Activated T-cell treated with anti-CD3 and anti-CD28 coated beads for 4 hours (primary cell): Measurements from ENCODE around the gene GRIA3.

Experiments used
- DNase-seq: peaks from one replicate; pipeline ENCODE4 v3.0.0-alpha.2; 2020

The GRIA3 gene

DNA sequence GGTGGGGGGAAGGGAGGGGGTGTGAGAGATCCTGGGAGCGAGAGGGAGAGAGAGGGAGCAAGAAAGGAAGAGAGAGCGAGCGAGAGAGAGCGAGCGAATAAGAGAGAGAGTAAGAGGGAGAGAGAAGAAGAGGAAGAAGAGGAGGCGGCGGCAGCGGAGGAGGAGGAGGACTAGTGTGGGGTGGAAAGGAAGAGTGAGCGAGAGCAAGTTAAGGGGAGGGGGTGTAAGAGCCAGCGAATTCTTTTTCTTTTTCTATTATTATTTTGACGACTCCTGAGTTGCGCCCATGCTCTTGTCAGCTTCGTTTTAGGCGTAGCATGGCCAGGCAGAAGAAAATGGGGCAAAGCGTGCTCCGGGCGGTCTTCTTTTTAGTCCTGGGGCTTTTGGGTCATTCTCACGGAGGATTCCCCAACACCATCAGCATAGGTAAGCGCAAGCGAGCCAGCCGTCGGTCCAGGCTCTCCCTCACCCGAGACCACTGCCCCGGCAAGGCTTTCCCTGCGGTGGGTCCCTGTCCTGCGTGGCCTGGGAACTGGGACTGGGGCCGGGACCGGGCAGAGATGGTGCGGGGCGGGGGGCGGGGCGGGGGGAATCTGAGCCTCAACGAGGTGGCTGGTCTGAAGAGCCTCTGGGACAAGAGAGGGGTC is at the start of gene GRIA3:
GRIA3 (plus strand) TSS at position 60 of the 647 bp plus-strand sequence; CDS start at position 318, 258 bp downstream.
- no peak for DNase-seq

DNA sequence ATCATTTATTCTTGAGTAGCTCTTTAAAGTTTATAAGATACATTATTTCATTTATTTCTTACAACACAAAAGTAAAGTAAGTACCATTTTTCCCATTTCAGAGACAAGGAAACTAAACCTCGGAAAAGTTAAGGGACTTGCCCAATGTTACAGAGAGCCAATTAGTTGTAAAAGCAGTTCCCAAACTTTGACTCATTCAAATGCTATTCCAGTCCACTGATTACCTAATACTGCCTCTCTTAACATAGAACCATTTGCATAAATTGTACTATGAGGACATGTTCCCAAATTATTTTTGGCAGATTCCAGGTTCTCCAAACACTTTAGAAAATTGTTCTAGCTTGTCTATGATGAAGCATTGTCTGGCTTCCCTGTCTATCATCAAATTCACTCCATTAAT is 45.6 kb upstream of the GRIA3 start:
- DNase-seq: no peak

DNA sequence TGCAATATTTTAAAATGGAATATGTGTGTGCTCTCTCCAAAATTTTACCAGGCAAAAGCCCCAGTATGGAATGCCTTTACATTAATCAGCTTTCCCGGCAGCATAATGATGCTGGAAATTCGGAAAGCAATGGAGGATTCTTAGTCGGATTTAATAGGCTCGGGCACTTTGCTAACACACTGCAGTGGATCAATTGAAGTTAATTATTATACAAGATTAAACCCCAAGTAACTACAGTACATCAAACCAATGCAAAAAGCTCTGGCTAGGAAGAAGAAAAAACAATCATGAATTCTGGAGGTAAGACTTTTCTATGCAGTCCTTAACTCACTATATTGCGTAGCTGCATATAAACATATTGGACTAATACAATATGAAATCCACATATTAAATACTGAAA is 43.6 kb upstream of the GRIA3 start:
- DNase-seq: no peak

DNA sequence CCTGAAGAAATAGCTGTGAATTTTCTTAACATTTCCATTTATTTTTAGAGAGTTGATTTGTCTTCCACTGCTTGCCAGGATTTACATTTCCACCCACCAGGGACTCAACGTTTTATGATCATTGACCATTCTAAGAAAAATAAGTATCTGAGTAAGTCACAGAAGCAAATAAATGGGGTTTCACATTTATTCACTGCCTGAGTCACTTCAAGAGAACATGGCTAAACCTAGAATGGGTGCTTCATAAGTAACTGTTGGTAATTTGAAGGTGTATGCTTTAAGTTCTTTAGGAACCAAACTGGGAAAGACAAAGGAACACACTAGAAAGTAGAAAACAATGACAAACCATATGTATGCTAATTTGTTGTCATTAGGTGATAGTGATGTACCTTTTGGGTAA is 43.2 kb upstream of the GRIA3 start:
- DNase-seq: no peak

DNA sequence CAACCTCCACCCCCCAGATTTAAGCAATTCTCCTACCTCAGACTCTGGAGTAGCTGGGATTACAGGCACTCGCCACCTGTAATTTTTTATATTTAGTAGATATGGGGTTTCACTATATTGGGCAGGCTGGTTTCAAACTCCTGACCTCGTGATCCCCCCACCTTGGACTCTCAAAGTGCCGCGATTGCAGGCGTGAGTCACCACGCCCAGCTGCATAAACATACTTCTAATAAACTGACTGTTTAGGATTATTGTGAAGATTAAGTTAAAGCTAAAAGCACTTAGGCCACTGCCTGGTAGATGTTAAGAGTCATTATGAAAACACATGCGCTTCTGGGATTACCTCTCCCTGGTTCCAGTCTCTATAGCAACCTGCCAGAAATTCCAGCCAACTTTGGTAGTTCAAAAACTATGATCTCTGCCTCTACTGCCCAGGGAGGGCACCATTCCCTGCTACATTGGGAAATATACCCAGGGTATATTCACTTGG is 30.2 kb upstream of the GRIA3 start:
- DNase-seq: no peak

DNA sequence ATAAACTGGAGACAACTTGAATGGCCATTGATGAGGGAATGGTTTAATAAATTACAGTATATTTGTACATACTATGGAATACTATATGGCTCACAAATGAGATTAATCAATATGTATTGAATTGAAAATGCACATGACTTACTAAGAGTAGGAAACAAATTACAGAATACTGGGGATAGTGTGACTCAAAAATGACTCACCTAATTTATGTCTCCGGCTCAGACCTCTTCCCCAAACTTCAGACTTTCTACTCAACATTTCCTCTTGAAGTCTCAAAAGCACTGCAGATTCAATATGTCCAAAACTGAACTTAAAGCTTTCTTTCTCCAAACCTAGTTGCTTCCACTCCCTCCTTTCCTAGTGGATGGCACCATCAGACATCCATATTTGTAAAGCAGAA is 28.8 kb upstream of the GRIA3 start:
- no peak for DNase-seq

DNA sequence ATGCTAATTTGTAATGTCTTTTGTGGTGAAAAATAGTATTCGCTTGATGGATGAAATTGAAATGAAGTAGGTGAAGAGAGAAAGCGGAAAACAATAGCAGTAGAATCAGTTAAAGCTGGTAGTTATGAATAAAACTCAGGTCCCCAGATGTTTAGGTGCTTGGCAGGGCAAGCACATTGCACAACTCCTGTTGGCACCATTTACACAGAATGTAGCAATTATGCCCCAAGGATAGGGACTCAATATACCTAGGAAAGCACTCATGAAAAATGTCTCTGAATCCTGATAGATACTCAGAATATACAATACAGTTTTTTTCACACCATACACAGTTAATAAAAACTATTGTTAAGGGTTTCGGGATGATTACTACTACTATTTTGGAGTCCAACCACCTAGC is 26.5 kb upstream of the GRIA3 start:
- no peak for DNase-seq

DNA sequence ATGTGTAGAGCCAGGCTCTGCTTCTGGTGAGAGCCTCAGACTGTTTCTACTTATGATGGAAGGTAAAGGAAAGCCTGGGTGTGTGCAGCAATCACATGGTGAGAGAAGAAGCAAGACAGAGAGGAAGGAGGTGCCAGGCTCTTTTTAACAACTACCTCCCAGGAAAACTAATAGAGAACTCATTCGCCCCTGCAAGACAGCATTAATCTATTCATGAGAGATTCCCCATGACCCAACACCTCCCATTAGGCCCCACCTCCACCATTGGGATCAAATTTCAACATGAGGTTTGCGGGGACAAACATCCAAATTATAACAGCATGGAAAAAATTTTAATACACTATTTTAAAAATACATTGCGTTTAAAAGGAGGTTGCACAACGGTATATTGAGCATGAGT is 24.7 kb upstream of the GRIA3 start:
- DNase-seq: no peak

DNA sequence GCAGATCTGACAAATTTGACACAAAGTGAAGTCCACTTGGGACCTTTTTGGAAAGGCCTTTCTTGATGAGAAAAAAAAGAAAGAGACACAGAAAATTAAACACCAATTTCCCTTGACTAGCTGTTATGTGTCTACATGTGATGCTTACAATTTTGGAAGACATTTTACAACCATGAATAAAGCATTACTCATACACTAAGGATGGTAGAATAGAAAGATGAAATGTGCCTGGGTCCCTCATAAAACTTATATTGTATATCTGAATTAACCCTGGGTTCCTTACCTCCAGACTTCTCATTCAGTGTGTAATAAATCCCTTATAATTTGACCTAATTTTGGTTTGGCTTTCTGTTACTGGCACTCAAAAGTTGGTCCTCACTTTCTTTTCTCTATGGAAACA is 16.5 kb upstream of the GRIA3 start:
- DNase-seq: no peak

DNA sequence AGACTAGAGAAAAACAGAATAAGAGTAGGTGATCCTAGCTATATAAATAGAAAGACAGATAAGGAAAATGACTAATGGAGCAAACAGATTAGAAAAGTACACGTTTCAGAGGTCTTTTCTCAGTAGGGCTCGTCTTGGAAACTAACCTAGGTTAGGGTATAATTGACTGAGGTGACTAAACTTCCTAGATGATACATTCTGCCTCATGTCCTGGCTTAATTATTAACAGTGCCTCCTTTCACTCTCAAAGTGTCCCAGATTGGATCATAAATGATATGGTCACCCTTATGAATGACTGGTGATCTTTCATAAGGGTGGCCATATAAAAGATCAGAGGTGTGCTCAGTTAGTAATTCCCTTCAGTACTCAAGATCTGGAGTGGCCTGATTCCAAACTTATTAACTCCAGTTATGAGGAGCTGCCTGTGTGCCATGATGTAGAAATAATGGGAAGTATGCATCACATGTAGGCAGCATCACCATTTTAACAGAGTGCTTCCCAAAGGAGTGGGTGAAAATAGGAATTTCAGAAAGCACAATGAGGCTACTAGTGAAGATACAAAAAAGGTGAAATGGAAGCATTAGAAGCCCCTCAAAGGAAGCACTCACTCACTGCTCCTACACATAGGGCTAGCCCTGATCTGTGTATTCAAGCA is 14.7 kb upstream of the GRIA3 start:
- no peak for DNase-seq

DNA sequence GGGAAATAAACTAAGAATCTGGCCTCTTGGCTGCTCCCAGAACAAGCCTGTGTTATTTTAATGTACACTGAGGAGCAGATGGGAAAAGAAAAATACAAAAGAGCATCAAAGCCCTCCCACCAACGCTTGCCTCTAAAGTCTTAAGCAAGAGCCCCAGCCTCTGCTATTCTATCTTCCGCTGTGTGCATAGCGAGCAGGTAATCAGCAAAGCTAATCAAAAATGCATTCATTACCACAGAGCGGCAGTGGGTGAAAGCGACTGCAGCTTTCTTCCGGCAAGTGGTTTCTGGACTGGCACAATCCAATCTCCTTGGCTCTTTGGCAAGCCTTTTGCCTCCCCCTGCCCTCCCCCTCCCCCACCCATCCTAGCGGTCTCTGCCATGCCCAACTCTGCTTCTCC is 13.5 kb upstream of the GRIA3 start:
- DNase-seq: no peak

DNA sequence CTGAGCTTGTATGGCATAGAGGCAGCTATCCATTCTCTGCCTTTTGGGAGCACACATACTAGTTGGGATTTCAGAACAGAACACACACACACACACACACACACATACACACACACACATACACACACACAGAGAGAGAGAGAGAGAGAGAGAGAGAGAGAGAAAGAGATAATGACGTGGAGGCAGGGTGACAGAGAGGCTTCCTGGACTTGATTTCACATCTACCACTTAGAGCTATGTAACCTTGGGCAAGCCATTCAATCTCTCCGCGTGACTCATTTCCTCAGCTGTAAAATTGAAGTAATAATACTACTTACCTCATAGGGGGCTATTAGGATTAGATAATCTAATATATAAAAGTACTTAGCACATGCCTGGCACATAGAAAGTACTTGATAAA is 12.3 kb upstream of the GRIA3 start:
- DNase-seq: no peak

DNA sequence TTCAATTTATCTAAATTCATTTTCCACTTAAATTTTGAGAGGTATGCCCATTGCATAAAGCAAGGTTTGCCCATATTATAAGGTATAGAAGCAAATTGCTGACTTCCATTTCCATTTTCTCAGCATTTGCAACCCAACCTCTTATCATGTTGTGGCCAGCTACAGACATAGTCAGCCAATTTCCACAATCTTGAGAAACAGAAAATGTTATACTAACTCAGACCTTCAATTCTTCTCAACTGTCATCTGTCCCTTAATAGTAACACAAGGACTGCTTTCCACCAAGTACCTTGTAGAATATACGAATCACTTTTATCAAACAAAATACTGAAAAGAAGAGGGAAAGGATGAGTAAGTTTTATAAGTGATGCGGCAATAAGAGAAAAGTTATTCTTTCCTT is 11.2 kb upstream of the GRIA3 start:
- DNase-seq: no peak

DNA sequence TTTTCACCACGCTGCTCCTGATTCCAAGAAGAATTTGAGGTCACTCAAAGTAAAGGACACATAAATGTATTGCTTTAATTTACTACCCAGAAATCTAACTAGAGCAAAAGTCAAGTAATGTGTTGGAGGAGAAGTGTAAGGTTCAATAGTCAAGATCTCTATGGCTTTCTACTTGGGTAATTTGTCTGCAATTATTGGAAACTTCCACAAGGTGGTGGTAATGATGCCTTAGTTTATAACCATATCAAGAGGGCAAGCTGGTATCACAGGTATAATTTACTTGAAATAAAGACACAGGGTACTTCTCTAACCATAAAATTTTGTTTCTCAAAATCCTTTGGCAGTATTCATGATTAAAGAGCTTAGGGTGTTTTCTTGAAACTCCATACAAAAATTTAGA is 10.2 kb upstream of the GRIA3 start:
- DNase-seq: no peak

DNA sequence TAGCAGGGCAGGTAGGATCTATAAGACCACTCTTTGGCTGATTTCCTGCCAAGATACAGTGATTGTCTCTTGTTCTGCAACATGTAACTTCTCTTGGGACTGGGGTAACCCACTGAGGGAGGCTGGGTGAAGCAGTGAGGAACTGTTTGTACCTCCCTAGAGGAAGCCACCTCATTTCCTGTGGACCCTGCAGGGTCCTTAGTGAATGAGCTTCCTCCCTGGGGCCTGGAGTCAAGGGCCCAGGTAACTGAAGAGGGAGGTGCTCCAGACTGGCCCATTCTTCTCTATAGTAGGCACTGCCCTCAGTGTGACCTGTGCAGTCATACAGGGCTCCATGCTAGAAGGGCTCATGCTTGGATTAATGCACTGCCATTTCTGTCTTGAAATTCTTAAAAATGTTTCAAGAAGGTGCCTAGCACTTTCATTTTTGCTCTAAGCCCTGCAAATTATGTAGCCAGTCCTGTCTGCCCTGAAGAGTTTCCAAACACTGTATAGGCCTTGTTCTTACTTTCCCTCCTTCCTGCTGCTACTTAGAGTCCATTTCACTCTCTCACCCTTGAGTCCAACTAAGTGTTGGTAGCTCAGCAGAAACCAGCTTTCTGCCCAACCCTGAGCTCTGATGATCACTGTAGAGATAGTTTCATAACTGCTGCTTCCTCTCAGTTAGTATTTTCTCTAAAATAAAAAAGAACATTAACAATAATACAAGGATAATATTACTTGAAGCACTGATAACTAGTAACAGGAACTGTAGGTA is 8.5 kb upstream of the GRIA3 start:
- DNase-seq: no peak

DNA sequence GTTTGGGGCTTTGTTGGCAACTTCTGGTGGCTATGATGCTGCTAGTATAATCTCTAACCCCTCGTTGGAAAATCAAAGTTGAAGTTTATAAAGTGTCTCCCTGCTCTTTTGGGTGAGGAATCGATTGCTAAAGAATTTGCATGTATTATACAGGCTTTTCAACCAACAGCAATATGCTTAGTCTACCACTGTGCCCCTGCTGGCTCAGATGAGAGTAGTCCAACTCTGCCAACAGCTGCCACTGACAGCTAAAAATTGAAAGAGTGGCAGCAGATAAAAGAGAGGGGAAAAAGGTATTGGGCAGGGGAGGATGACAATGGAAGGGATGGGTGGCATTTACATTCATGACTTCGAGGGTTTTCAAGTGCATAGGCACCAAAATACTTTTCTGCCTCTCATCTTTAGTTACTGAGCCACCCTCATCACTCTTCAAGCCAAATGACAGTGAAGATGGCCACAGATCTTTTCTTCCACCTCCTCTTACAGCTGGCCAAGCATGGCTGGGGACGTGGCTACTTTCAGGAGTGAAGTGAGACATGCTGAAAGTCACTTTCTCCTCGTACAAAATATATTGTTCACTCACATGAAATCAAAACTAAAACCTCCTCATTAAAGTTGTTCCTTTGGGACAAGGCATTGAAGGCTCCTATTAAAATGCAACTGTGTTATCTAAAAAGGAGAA is 2.7 kb upstream of the GRIA3 start:
- no peak for DNase-seq

DNA sequence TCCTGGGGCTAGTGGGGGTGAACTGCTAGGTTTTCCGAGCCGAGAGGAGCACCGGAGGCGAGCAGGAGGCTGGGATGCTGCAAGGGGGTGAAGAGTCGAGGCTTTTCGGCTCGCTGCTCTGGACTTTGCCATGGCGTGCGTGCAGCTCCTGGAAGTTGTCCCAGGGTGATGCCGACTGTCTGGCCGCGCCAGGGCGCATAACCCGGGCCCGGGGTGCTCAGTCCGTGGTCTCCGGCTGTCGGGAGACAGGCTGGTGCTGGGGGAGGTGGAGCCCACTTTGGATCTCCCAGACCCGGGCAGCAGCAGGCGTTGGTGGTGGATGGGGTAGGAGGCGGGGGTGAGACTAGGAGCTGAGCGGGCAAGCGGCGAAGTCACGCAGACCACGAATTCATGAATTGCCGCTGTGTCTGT is 793 bp downstream of the GRIA3 start:
- DNase-seq: no peak

DNA sequence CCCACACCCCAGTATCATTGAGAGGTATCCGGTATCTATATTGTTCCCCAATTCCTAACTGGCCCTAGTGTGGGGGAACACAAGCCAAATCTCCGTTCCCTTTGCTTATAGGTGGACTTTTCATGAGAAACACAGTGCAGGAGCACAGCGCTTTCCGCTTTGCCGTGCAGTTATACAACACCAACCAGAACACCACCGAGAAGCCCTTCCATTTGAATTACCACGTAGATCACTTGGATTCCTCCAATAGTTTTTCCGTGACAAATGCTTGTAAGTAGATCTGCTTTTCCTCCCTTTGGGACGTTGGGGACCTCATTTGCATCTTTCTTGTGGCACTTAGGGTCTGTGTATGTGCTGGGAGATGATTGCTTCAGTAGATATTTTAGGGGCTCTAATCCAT is 1.6 kb downstream of the GRIA3 start:
- DNase-seq: no peak

DNA sequence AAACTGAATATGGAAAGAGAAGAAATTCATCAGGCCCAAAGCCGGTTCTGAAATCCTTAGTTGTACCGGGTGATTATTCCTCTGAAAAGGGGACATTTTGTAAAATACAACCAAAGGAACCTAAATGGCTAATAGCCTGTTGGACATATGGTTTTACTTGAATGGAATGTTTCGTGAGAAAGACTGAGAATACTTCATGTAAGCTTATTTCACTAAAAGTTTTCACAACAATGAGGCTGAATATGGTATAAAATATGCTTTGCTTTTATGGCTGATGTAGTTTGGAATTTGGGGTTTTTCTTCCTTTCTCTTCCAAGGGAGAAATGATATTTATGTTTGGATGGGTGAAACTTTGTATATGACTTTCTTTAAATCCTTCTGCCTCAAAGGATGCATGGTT is 2.7 kb downstream of the GRIA3 start:
- DNase-seq: no peak

DNA sequence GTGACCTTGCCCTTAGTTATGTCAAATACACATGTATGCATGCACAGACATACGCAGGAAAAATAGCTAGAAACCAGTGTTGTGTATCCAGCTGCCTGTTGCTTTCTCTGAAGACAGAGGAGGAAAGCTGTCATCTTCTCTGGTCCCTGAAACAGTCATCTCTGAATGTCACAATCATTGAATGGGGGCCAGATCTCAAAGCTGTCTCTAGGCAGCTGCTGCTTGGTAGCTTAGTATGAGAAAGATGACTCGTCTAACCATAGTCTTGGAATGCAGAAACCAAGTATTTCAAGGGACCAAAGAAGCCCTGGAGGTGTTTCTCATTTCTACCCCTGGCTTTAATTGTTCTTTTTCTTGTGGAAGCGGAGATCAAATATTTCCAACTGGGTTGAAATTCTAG is 4.0 kb downstream of the GRIA3 start:
- no peak for DNase-seq

DNA sequence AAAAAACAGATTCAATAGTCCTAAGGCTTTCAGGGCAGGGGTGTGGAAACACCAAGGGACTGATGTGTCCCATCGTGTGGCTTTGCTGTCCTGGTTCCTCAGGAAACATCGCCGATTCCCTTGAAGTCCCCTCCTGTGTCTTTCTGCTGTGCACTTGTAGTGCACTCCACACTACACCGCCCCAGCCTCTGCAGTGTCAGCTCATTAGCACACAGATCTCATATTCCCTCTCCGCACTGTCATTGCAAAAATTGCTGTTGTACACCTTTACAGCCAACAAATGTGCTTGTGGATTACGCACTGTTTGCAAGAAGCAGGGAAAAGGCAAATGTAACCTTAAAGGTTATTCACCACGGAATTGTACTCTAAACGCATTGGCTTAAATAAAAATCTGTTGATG is 5.3 kb downstream of the GRIA3 start:
- DNase-seq: no peak

DNA sequence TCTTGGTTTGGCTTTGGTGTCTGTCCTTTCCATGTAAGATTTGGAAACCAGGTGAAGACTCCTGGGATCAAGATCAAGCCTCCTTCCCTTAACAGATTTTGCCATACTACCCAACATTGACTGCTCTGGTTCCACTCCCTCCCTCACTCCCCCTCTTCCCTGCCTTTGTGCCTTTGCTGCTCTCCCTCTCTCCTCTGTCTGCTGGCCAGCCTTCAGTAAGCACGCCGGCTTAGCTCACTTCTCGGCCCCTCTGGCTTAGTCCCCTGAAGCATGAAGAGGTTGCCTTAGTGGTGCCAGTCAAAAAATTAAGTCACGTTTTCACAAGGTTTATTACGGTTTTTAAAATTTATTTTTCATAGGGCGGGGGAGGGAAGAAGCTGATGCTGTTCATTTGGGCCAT is 6.0 kb downstream of the GRIA3 start:
- no peak for DNase-seq

DNA sequence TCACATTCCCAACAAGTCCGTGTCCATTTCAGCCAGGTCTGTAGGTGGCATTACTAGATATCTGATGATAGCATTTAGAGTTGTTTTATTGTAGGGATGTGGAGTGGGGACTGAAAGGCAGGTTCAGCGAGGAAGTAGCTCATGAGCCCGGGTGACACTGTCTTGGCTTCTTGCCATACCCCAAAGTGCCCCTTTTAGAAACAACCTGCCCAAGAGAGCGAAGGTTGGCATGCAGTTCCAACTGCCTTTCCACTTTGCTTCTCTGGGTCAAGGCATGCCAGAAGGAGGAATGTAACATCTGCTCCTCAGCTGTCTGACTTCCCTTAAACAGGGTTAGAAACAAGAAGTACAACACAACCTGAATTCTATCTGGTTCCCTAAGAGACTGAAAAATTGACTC is 9.0 kb downstream of the GRIA3 start:
- DNase-seq: no peak

DNA sequence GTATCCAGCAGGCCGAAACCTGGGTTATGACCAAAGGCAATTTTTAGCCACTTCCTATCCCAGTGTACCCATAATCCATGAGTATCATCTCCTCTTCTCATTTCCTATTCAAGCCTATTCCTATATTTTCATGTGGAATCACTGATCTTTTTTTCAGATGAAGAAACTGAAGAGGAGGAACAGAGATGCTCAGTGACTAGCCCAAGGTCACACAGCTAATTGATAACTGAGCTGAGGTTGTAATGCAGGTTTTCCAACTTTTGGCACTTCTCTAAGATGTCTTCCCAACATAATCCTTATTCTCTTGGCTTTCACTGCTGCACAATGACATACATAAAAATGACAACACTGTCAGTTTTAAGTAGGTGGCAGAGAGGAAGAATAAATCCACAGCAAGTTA is 15.3 kb downstream of the GRIA3 start:
- no peak for DNase-seq
